ENCODE data around the gene TMPRSS2. TPM values are rescaled to one million over a fixed set of nuclear protein-coding genes. Genes with fewer than 3 reads are reported as not detected.
"Not testable (repeated sequence)": the region's sequence is repeated elsewhere in the genome, so short reads cannot be mapped to it uniquely, and the experiment has no call there.

The TMPRSS2 gene
- total RNA-seq, 3 donors from 2014 or later = 0.24 to 0.33 (median 0.30) TPM

DNA sequence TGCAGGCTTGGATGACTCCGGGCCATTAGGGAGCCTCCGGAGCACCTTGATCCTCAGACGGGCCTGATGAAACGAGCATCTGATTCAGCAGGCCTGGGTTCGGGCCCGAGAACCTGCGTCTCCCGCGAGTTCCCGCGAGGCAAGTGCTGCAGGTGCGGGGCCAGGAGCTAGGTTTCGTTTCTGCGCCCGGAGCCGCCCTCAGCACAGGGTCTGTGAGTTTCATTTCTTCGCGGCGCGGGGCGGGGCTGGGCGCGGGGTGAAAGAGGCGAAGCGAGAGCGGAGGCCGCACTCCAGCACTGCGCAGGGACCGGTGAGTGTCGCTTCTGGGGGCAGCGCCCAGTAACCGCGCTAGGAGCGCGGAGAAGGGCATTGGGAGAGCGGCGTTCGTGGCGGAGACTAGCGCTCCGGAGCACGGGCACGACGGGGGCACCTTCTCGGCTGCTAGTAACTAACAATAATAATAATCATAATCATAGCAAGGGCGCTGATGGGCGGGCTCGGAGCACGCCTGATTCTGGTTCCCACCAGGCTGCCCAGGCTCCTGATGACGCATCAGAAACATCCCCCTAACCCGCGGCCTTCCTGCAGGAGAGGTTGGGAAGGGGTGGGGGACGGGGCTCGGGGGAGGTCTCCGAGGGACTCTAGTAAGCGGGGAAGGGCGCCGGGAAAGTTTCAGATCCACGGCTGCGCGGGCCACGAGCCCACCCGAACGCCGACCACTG is 81.8 kb downstream of the TMPRSS2 start, which contains the start of gene MX1:
Gene MX1, plus strand, starts transcription at position 286 of the 722 bp plus-strand sequence. CDS start 5,832 bp downstream, outside the sequence.
- no peaks in the 10 kb centered on the region for H3K9me3 Mint-ChIP-seq
- H3K27me3 Mint-ChIP-seq (ENCODE audit: low read depth) = no peaks in the 10 kb centered on the region
- peaks cover 63% of the 10 kb centered on the region for H3K4me1 Mint-ChIP-seq (ENCODE audit: low read depth)
- peak; percentile 98 to 99 for ATAC-seq
- H3K36me3 Mint-ChIP-seq (ENCODE audit: insufficient read depth) = peaks cover 12% of the 10 kb centered on the region
- H3K4me3 Mint-ChIP-seq = peak within 1 kb of the TSS; percentile 94
- DNase-seq = peak; percentile 86

- no peaks in the 10 kb centered on the region for H3K9me3 Mint-ChIP-seq
- H3K4me1 Mint-ChIP-seq (ENCODE audit: low read depth) = peaks cover 66% of the 10 kb centered on the region
- DNase-seq = no peak
- H3K36me3 Mint-ChIP-seq (ENCODE audit: insufficient read depth) = peaks cover 11% of the 10 kb centered on the region
- H3K4me3 Mint-ChIP-seq = peak overlapping the region; percentile 94
- ATAC-seq = peak in 1 of 2 donors; percentile 2
- H3K27me3 Mint-ChIP-seq (ENCODE audit: low read depth) = no peaks in the 10 kb centered on the region
These were observed 82.4 kb downstream of the TMPRSS2 start for GRCh38 chr21:41425588-41425953.

GRCh38 chr21:41423305-41423636 is 84.7 kb downstream of the TMPRSS2 start:
- not testable (repeated sequence) for H3K4me3 Mint-ChIP-seq; H3K36me3 Mint-ChIP-seq (ENCODE audit: insufficient read depth); ATAC-seq; H3K9me3 Mint-ChIP-seq; H3K27me3 Mint-ChIP-seq (ENCODE audit: low read depth); DNase-seq
- peaks cover 66% of the 10 kb centered on the region for H3K4me1 Mint-ChIP-seq (ENCODE audit: low read depth)

- peaks cover 3% of the 10 kb centered on the region for H3K9me3 Mint-ChIP-seq
- no peaks in the 10 kb centered on the region for H3K36me3 Mint-ChIP-seq (ENCODE audit: insufficient read depth)
- no peak for ATAC-seq
- DNase-seq = no peak
- no peak overlapping the region for H3K4me3 Mint-ChIP-seq
- peaks cover 61% of the 10 kb centered on the region for H3K4me1 Mint-ChIP-seq (ENCODE audit: low read depth)
- no peaks in the 10 kb centered on the region for H3K27me3 Mint-ChIP-seq (ENCODE audit: low read depth)
These were observed 85.2 kb downstream of the TMPRSS2 start for GRCh38 chr21:41422546-41423304.

- H3K27me3 Mint-ChIP-seq (ENCODE audit: low read depth); H3K36me3 Mint-ChIP-seq (ENCODE audit: insufficient read depth); ATAC-seq; H3K9me3 Mint-ChIP-seq; DNase-seq: not testable (repeated sequence)
- Mint-ChIP-seq H3K4me3 (peak overlapping the region; percentile 81), H3K4me1 (ENCODE audit: low read depth) (peaks cover 49% of the 10 kb centered on the region)
These were observed 87.0 kb downstream of the TMPRSS2 start for GRCh38 chr21:41420998-41421397.

DNA sequence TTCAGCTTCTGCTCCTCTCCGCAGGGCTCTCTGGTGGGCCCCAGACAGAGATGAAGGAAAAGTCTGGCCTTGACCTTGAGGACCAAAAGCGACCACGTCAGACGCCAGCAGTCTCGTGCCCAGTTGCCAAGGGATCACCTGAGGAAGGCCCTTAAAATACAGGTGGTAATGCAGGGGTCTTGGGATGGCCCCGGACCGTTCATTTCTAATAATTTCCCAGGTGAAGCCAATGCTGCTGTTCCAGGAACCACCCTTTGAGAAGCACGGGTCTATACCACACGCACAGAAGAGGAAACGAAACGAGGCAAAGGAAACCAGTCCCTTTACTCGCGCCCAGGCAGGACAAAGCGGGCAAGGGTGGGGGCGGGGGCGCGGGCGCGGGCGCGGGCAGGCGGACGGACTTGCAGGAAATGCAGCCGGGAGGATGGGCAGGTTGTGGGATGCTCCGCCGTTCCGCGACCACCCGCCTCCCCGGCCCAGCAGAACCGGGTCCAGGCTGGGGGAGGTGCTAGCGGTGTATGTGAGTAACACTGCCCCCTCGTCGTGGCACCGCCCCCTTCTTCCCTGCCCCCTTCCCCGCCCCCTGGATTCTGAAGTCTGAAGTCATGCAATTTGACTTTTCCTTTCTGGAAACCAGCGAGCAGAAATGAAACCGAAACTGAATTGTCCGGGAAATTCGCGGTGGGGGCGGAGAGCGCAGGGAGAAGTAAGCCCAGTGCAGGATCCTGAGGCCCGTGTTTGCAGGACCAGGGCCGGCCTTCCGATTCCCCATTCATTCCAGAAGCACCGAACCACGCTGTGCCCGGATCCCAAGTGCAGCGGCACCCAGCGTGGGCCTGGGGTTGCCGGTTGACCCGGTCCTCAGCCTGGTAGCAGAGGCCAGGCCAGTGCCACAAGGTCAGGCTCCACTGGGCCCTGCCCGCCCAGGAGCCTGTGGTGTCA is 87.8 kb downstream of the TMPRSS2 start:
- H3K36me3 Mint-ChIP-seq (ENCODE audit: insufficient read depth) = no peaks in the 10 kb centered on the region
- H3K4me1 Mint-ChIP-seq (ENCODE audit: low read depth) = peaks cover 43% of the 10 kb centered on the region
- ATAC-seq (peak; percentile 81 to 83), DNase-seq (peak; percentile 57)
- no peaks in the 10 kb centered on the region for H3K27me3 Mint-ChIP-seq (ENCODE audit: low read depth)
- H3K4me3 Mint-ChIP-seq = peak overlapping the region; percentile 81
- H3K9me3 Mint-ChIP-seq = peaks cover 13% of the 10 kb centered on the region

GRCh38 chr21:41418956-41419680 is 88.8 kb downstream of the TMPRSS2 start:
- ATAC-seq = no peak
- Mint-ChIP-seq H3K9me3 (peaks cover 21% of the 10 kb centered on the region), H3K36me3 (ENCODE audit: insufficient read depth) (no peaks in the 10 kb centered on the region), H3K4me3 (peak overlapping the region; percentile 81), H3K27me3 (ENCODE audit: low read depth) (no peaks in the 10 kb centered on the region), H3K4me1 (ENCODE audit: low read depth) (peaks cover 35% of the 10 kb centered on the region)
- DNase-seq = no peak

DNA sequence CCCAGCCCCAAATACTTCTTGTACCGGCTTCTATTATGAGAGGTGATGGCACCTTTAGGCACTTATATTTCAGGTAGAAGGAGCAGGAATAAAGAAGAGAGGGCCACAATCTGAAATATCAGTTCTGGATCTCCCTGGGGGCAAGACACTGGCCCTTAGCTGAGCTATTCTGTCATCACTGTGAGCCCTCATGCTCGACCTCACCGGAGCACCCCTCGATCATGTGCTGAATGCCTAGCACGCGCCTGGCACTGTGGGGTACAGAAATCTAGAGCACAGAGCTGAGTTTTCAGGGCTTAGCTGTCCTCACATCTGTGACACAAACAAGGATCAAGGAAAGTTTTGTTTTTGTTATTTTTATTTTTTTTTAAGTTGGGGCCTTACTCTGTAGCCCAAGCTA is 89.6 kb downstream of the TMPRSS2 start:
- H3K4me1 Mint-ChIP-seq (ENCODE audit: low read depth) = peaks cover 29% of the 10 kb centered on the region
- H3K36me3 Mint-ChIP-seq (ENCODE audit: insufficient read depth) = no peaks in the 10 kb centered on the region
- H3K27me3 Mint-ChIP-seq (ENCODE audit: low read depth) = no peaks in the 10 kb centered on the region
- H3K4me3 Mint-ChIP-seq = no peak overlapping the region
- H3K9me3 Mint-ChIP-seq = peaks cover 25% of the 10 kb centered on the region
- DNase-seq (no peak), ATAC-seq (no peak)

- DNase-seq; ATAC-seq; H3K4me3 Mint-ChIP-seq; H3K27me3 Mint-ChIP-seq (ENCODE audit: low read depth); H3K36me3 Mint-ChIP-seq (ENCODE audit: insufficient read depth): not testable (repeated sequence)
- Mint-ChIP-seq H3K9me3 (peaks cover 34% of the 10 kb centered on the region), H3K4me1 (ENCODE audit: low read depth) (peaks cover 22% of the 10 kb centered on the region)
These were observed 90.5 kb downstream of the TMPRSS2 start for GRCh38 chr21:41417505-41417904.

Other genes with a start within 250 kb of the TMPRSS2 start
- not detected for gene FAM3B, start 191.4 kb downstream of the TMPRSS2 start, total RNA-seq
- 1 to 10 TPM; 6.1 to 7.6 (median 7.4) TPM for gene MX2, start 146.1 kb downstream of the TMPRSS2 start, total RNA-seq
- gene MX1, start 81.9 kb downstream of the TMPRSS2 start, total RNA-seq = 10 to 100 TPM; 13.8 to 33.8 (median 22.7) TPM

Data from activated T-cell treated with anti-CD3 and anti-CD28 coated beads, Interleukin-2, amount 50 U/mL, for 4 hours (primary cell).